GM21381 (cell line): ENCODE data around the gene MRTFA.
A peak's percentile ranks its signal among the peaks of the same experiment; 100 is the strongest.
"Not testable (repeated sequence)": the region's sequence is repeated elsewhere in the genome, so short reads cannot be mapped to it uniquely, and the experiment has no call there.

Experiments used
- ATAC-seq: cut with Tn5 transposase; IDR thresholded peaks from one replicate; pipeline ENCODE4 v1.9.1; 2021; ENCODE audit warnings: mild to moderate bottlenecking, moderate library complexity; ENCODE audit not compliant: unreplicated experiment

The MRTFA gene

DNA sequence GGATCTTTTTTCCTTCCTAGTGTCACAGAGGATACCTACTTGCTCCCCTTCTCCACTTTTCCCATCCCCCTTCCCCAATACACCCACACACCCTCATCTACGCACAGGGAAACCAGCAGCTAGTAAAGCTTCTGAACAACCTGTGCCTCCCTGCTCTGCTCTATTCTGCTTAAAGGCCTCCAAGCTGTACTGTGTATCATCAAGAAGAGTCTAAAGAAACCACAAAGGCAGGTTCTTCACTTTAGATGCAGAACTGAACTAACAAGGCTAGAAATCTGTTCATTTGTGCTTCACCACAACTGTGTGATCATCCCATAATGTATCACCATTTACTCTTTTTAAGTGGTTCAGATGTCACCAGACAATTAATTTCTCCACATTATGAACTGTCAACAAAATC is 133.6 kb downstream of the MRTFA start:
- no peak for ATAC-seq

DNA sequence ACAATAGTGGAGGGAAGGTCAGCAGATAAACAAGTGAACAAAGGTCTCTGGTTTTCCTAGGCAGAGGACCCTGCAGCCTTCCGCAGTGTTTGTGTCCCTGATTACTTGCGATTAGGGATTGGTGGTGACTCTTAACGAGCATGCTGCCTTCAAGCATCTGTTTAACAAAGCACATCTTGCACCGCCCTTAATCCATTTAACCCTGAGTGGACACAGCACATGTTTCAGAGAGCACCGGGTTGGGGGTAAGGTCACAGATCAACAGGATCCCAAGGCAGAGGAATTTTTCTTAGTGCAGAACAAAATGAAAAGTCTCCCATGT is 136.1 kb downstream of the MRTFA start:
- ATAC-seq, result not testable (repeated sequence)

DNA sequence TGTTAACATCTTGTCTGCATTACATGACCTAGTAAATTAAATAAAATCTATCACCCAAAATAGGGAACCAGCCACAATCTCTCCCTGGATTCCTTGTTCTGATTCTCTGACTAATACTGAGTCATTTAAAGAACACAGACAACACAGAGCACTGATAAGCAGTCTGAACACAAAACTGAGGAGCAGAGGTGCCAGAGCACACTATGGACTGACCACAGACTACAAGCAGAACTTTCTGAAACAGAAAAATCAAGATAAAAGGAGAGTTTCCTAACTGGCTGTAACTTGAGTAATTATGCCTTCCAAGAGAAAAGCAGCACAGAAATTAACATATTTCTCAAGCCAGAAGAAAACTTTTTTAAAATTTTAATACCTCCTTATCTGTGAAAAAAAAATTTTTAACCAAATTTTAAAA is 137.3 kb downstream of the MRTFA start:
- ATAC-seq, result peak; percentile 62

DNA sequence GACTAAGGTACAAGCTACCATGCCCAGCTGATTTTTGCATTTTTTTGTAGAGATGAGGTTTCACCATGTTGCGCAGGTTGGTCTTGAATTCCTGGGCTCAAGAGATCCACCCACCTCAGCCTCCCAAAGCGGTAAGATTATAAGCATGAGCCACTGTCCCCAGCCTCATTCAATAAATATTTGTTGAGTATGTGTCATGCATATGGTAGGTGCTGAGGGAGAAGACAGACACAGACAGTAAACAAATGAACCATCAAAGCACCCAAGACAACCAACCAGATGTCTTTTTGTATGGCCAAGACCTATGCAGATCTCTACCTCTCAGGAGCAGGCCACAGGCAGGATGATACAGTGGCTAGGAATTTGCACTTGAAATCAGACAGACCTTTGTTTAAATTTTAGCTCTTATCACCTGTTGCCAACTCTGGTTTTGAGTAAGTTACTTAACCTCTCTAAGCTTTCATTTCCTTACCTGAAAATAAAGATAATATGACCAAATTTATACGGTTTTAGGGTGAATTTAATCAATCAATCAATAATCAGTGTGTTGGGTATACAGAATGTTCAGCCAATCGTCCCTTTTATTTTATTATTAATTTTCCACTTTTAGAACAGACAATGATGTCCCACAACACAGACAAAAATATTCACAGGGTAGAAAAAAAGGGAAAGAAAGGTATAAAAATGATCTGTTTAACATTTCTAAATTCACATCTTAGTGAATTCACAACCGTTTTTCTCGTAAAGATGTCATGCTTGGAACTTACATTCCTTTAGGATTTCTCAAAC is 137.9 kb downstream of the MRTFA start:
- no peak for ATAC-seq

- no peak for ATAC-seq
Measured at GRCh38 chr22:40493441-40493840, 143.1 kb downstream of the MRTFA start.

DNA sequence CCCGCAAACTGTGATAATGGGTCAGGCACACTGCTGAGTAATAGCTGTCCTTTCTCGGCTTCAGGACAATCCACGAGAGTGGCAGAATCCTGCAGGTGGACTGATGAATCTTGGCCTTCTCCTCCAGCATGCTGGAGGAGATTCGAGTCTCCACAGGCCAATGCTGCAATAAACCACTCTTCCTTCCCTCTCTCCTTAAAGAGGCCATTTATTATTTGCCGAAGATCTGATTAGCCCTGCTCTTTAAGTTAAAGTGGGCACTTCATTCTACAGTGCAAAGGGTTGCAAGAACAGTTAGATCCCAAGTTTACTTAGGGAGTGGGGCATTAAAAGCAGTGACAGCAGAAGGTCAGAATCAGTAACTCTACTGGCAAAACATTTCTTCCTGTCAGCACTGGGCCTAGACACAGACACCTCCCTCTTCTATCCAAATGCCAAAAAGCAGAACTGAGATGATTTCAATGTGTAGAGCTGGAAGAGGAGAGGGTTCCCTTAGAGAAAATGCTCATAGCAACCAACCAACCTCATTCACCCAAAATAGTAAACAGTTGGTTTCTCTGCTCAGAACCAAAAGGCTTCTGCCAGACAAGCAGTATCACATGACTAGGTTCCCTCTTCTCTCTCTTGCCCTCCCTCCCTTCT is 144.4 kb downstream of the MRTFA start:
- ATAC-seq, result peak; percentile 93

DNA sequence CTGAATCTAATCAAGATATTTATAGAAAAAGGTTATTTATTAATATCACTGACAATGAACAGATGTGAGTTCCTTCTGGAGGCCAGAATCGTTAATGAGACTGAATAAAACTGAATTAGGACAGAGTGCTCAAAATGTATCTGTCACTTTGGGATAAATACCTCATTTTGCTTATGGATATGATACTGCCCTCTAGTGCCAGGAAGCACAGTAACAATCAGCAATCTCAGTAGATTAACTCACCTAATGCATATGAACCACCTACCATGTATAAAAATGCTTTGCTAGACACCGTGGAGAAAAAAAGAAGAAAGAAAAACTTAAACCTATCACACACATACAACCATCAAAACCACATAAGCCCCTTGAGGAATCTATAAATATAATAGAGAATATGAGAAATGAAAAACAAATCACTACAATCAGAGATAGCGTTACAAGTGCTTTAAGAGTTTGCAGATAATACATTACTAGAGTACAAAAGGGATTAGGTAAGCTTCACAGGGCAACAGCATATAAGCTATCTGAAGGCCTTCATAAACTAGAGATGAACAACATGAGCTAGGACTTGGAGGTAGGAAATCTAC is 148.8 kb downstream of the MRTFA start:
- no peak for ATAC-seq

DNA sequence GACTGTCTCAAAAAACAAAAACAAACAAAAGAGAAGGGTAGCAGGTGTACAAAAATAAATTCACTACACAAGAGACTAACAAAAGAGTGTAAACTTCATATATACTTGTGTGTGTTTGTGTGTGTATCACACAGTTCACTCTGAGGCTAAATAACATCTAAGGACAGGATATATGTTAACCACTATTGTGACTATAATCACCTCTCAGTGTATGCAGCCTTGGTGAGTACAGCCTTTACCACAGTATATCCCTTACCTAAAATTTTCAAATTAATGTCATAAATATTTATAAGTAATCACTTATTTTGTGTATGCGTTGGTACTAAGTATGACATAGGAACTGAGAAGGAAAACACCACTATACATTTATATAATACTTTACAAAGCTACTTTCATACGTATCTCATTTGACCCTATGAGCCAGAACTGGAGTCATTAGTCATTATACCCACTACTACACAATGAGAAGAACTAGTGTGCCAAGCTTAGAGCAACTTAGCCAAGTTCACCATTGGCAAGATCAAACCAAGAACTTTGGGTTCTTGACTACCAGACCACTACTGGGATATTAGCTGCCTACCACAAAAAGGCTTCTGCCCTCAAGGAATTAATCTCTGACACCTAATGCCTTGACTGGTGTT is 149.4 kb downstream of the MRTFA start:
- no peak for ATAC-seq

DNA sequence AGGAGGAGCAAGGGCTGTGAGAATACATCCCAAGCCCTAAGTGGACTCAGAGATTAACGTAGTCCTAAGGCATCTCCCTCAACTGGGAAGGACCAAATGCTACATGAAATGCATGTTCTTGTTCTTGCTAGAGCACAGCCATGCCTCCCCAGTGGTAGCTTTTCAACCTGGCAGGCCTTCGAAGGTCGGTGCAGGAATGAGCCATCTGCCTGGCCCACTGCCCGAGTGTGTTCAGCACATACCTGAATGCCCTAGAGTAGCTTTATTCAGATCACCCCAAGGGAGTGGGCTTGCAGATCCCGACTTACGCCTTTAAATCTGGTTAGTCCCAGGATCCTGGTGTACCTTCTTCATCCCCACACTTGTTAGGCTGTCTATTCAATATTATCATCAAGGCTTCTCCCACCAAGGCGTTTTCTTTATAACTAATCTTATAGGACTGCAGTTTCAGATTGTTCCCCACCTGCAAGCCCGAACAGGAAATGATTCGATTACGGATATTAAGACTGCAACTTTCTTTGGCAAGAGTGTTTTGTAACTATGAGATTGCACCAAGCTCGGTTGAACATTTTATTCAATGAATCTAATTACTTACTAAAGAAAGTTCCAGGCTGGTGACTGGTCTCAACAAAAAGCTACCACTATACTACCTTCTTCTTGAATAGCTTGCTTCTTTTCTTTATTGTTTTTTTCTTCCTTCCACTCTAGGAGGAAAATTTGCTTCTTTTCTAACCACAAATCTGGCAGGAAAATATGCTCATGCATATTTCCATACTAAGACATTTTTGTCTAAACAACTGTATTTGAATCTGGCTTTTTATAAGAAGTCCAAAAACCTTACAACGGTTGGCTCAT is 150.5 kb downstream of the MRTFA start:
- no peak for ATAC-seq

DNA sequence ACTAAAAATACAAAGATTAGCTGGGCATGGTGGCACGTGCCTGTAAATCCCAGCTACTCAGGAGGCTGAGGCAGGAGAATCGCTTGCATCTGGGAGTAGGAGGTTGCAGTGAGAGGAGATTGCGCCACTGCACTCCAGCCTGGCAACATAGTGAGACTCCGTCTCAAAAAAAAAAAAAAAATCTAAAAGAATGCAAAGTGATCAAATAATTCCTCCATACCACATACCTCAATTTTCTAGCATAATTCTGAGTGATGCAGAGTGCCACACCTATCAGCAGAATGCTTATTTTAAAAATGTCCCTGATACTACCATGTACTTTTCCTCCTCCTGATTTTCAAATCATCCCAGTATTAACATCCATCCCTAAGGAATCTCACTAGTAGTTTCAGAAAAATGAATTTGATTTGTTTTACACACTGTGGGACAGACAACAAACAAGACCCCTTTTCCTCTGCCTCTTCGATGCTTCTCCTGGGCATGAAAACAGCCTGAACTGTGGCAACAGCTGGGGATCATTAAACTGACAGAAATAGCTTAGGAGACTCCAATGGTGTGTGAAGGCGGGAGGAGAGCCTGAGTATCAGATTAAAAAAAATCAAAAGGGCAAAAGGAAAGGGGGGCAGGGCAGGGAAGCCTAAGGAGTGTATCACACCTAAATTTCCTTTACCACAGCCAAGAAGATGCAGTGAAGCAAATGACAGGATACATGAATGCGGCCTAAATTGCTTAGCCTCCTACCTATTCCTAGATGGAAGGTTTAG is 151.4 kb downstream of the MRTFA start:
- no peak for ATAC-seq

DNA sequence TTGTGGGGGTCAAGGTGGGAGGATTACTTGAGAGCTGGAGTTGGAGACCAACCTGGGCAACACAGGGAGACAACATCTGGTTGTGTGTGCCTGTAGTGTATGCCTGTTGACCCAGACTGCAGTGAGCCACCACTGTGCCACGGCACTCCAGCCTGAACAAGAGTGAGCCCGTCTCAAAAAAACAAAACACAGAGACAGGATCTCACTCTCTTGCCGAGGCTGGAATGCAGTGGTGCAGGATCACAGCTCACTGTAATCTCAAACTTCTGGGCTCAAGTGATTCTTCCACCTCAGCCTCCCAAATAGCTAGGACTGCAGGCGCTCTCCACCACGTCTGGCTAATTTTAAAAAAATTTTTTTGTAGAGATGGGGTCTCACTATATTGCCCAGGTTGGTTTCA is 153.6 kb downstream of the MRTFA start:
- ATAC-seq, result no peak

DNA sequence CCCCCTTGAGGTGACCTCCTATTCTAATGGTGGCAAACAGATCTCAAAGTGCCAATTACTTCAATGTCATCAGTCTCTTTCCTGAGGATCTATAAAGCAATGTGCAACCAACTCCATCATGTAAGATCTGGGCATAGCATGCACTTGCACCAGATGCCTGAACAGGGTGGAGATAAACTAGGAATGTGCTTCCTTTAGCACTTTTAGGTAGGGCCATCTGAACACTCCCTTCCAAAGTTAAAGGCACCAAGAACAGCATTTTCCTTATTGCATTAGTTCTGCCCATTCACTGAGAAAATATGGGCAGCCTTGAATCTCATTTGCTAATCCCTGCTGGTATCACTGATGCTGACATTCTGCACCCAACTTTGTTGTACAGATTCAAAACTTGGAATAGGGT is 154.1 kb downstream of the MRTFA start:
- no peak for ATAC-seq

- no peak for ATAC-seq
Measured at GRCh38 chr22:40480996-40481395, 155.5 kb downstream of the MRTFA start.

- no peak for ATAC-seq
Measured at GRCh38 chr22:40479887-40480538, 156.5 kb downstream of the MRTFA start.

GRCh38 chr22:40479126-40479800 is 157.3 kb downstream of the MRTFA start:
- ATAC-seq, result no peak

GRCh38 chr22:40478338-40479125 is 158.0 kb downstream of the MRTFA start:
- no peak for ATAC-seq

GRCh38 chr22:40477683-40478337 is 158.7 kb downstream of the MRTFA start:
- no peak for ATAC-seq

GRCh38 chr22:40476341-40476740 is 160.2 kb downstream of the MRTFA start:
- no peak for ATAC-seq
